ENCODE measurements around the gene MYD88.

MYD88 gene

GRCh38 chr3:38114052-38114874 lies 24.2 kb upstream of the MYD88 start:
- DNase-seq (ENCODE audit: low read depth), result no peak
- TF ChIP-seq, protein P1, sequence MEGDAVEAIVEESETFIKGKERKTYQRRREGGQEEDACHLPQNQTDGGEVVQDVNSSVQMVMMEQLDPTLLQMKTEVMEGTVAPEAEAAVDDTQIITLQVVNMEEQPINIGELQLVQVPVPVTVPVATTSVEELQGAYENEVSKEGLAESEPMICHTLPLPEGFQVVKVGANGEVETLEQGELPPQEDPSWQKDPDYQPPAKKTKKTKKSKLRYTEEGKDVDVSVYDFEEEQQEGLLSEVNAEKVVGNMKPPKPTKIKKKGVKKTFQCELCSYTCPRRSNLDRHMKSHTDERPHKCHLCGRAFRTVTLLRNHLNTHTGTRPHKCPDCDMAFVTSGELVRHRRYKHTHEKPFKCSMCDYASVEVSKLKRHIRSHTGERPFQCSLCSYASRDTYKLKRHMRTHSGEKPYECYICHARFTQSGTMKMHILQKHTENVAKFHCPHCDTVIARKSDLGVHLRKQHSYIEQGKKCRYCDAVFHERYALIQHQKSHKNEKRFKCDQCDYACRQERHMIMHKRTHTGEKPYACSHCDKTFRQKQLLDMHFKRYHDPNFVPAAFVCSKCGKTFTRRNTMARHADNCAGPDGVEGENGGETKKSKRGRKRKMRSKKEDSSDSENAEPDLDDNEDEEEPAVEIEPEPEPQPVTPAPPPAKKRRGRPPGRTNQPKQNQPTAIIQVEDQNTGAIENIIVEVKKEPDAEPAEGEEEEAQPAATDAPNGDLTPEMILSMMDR (conservative IDR thresholded peaks at IDR 0.05; ENCODE audit: low read length), result no peak
- H3K4me3 ChIP-seq (ENCODE audit: low read length), result no peak overlapping the region

GRCh38 chr3:38114875-38115644 lies 23.4 kb upstream of the MYD88 start:
- H3K4me3 ChIP-seq (ENCODE audit: low read length), result no peak overlapping the region
- TF ChIP-seq, protein P1 (conservative IDR thresholded peaks at IDR 0.05; ENCODE audit: low read length), result no peak
- DNase-seq (ENCODE audit: low read depth), result no peak

- no peak for DNase-seq (ENCODE audit: low read depth)
- no peak overlapping the region for H3K4me3 ChIP-seq (ENCODE audit: low read length)
- TF ChIP-seq, protein P1 (conservative IDR thresholded peaks at IDR 0.05; ENCODE audit: low read length), result no peak
Measured at GRCh38 chr3:38115645-38116427, 22.6 kb upstream of the MYD88 start.

DNA sequence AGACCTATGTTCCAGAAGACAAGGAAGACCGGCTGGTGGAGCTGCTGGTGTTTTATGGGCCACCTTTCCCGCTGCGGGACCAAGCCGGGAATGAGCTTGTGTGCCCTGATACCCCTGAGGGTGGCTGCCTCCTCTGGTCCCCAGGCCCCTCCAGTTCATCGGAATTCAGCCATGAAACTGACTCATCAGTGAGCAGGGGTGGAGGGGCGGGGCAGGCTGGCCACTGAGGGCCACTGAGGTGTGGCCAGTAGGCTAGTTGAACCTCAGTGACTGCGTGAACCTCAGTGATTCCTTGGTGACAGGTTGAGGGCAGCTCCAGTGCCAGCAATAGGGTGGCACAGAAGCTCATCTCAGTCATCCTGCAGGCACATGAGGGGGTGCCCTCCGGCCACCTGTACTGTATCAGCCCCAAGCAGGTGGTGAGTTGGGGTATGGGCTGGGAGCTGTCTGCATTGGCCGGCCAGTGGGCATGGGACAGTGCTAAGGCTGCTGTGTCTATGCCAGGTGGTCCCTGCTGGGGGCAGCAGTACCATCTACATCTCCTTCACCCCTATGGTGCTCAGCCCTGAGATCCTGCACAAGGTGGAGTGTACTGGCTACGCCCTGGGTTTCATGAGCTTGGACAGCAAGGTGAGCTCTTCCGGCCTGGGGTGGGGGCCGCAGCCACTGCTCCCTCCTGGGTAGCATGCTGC lies 21.8 kb upstream of the MYD88 start:
- H3K4me3 ChIP-seq (ENCODE audit: low read length), result no peak overlapping the region
- DNase-seq (ENCODE audit: low read depth), result no peak
- TF ChIP-seq, protein P1 (conservative IDR thresholded peaks at IDR 0.05; ENCODE audit: low read length), result no peak

GRCh38 chr3:38117163-38117716 lies 21.2 kb upstream of the MYD88 start:
- DNase-seq (ENCODE audit: low read depth), result no peak
- H3K4me3 ChIP-seq (ENCODE audit: low read length), result no peak overlapping the region
- TF ChIP-seq, protein P1 (conservative IDR thresholded peaks at IDR 0.05; ENCODE audit: low read length), result no peak

GRCh38 chr3:38117748-38118420 lies 20.6 kb upstream of the MYD88 start:
- peak; percentile 59 for DNase-seq (ENCODE audit: low read depth)
- H3K4me3 ChIP-seq (ENCODE audit: low read length), result no peak overlapping the region
- TF ChIP-seq, protein P1 (conservative IDR thresholded peaks at IDR 0.05; ENCODE audit: low read length), result peak; percentile 86
